IPS-18a (cell line): ENCODE data around the gene SESN1.
"Not testable (repeated sequence)": the region's sequence is repeated elsewhere in the genome, so short reads cannot be mapped to it uniquely, and the experiment has no call there.

Experiments
- H3K27ac ChIP-seq: one replicate; pipeline ENCODE4 v1.5.1; 2013; ENCODE audit warnings: low read length
- H3K27me3 ChIP-seq: one replicate; pipeline ENCODE4 v1.6.1; 2013; ENCODE audit warnings: mild to moderate bottlenecking, low read length; ENCODE audit not compliant: control insufficient read depth, insufficient read depth
- H3K36me3 ChIP-seq: one replicate; pipeline ENCODE4 v1.6.1; 2013; ENCODE audit warnings: low read depth, low read length; ENCODE audit not compliant: control insufficient read depth
- H3K4me1 ChIP-seq: one replicate; pipeline ENCODE4 v1.6.1; 2013; ENCODE audit warnings: low read depth, low read length; ENCODE audit not compliant: control insufficient read depth
- H3K4me3 ChIP-seq: one replicate; pipeline ENCODE4 v1.5.1; 2013; ENCODE audit warnings: low read length
- H3K9ac ChIP-seq: one replicate; pipeline ENCODE4 v1.6.1; 2013; ENCODE audit warnings: mild to moderate bottlenecking, low read length, moderate library complexity
- H3K9me3 ChIP-seq: one replicate; pipeline ENCODE4 v1.6.1; 2013; ENCODE audit warnings: low read depth, low read length; ENCODE audit not compliant: control insufficient read depth

SESN1 gene

GRCh38 chr6:109094416-109095035 is at the start of gene SESN1:
TSS of gene SESN1 (minus strand) at chr6:109094846. CDS start at chr6:109094073, 773 bp downstream.
- Histone ChIP-seq H3K4me3 (peak within 1 kb of the TSS; percentile 77), H3K9me3 (no peaks in the 10 kb centered on the region), H3K4me1 (peaks cover 3% of the 10 kb centered on the region), H3K36me3 (no peaks in the 10 kb centered on the region), H3K27me3 (no peaks in the 10 kb centered on the region), H3K9ac (peak within 1 kb of the TSS; percentile 75), H3K27ac (peak within 1 kb of the TSS; percentile 87)

- H3K36me3 ChIP-seq, result no peaks in the 10 kb centered on the region
Measured at GRCh38 chr6:109143191-109143590, 48.5 kb upstream of the SESN1 start.

GRCh38 chr6:109142067-109142466 is 47.4 kb upstream of the SESN1 start:
- H3K9me3 ChIP-seq, H3K36me3 ChIP-seq, H3K4me3 ChIP-seq, H3K4me1 ChIP-seq, H3K9ac ChIP-seq, H3K27ac ChIP-seq, H3K27me3 ChIP-seq: not testable (repeated sequence)

More at GRCh38 chr6:109143191-109143590, 48.5 kb upstream of the SESN1 start:
- Histone ChIP-seq H3K9me3 (no peaks in the 10 kb centered on the region), H3K9ac (no peak overlapping the region), H3K4me3 (no peak overlapping the region), H3K27me3 (no peaks in the 10 kb centered on the region), H3K27ac (no peak overlapping the region), H3K4me1 (no peaks in the 10 kb centered on the region)

GRCh38 chr6:109139109-109139508 is 44.5 kb upstream of the SESN1 start:
- no peaks in the 10 kb centered on the region for H3K9me3 ChIP-seq

GRCh38 chr6:109136530-109136929 is 41.9 kb upstream of the SESN1 start:
- H3K36me3 ChIP-seq, H3K9me3 ChIP-seq, H3K9ac ChIP-seq, H3K4me1 ChIP-seq, H3K4me3 ChIP-seq, H3K27ac ChIP-seq, H3K27me3 ChIP-seq: not testable (repeated sequence)

More at GRCh38 chr6:109139109-109139508, 44.5 kb upstream of the SESN1 start:
- no peaks in the 10 kb centered on the region for H3K4me1 ChIP-seq
- H3K4me3 ChIP-seq, result no peak overlapping the region
- no peak overlapping the region for H3K27ac ChIP-seq
- H3K9ac ChIP-seq, result no peak overlapping the region
- H3K36me3 ChIP-seq, result no peaks in the 10 kb centered on the region
- H3K27me3 ChIP-seq, result no peaks in the 10 kb centered on the region

GRCh38 chr6:109136039-109136438 is 41.4 kb upstream of the SESN1 start:
- not testable (repeated sequence) for H3K4me3 ChIP-seq, H3K4me1 ChIP-seq, H3K9ac ChIP-seq, H3K27me3 ChIP-seq, H3K27ac ChIP-seq, H3K9me3 ChIP-seq, H3K36me3 ChIP-seq

- not testable (repeated sequence) for H3K4me3 ChIP-seq, H3K36me3 ChIP-seq, H3K4me1 ChIP-seq, H3K27me3 ChIP-seq, H3K9me3 ChIP-seq, H3K27ac ChIP-seq, H3K9ac ChIP-seq
Measured at GRCh38 chr6:109135600-109135999, 41.0 kb upstream of the SESN1 start.

GRCh38 chr6:109130065-109130464 is 35.4 kb upstream of the SESN1 start:
- Histone ChIP-seq H3K4me3 (no peak overlapping the region), H3K9ac (no peak overlapping the region), H3K4me1 (no peaks in the 10 kb centered on the region), H3K27me3 (no peaks in the 10 kb centered on the region), H3K27ac (no peak overlapping the region), H3K9me3 (no peaks in the 10 kb centered on the region), H3K36me3 (no peaks in the 10 kb centered on the region)

GRCh38 chr6:109125504-109125903 is 30.9 kb upstream of the SESN1 start:
- no peak overlapping the region for H3K4me3 ChIP-seq
- H3K27me3 ChIP-seq, result no peaks in the 10 kb centered on the region
- no peaks in the 10 kb centered on the region for H3K4me1 ChIP-seq
- no peak overlapping the region for H3K27ac ChIP-seq
- no peaks in the 10 kb centered on the region for H3K9me3 ChIP-seq
- no peak overlapping the region for H3K9ac ChIP-seq
- no peaks in the 10 kb centered on the region for H3K36me3 ChIP-seq

GRCh38 chr6:109124219-109124618 is 29.6 kb upstream of the SESN1 start:
- Histone ChIP-seq H3K36me3 (no peaks in the 10 kb centered on the region), H3K4me1 (no peaks in the 10 kb centered on the region), H3K27ac (no peak overlapping the region), H3K9ac (no peak overlapping the region), H3K4me3 (no peak overlapping the region), H3K27me3 (no peaks in the 10 kb centered on the region), H3K9me3 (no peaks in the 10 kb centered on the region)

GRCh38 chr6:109121411-109121810 is 26.8 kb upstream of the SESN1 start:
- H3K4me3 ChIP-seq, result no peak overlapping the region
- no peak overlapping the region for H3K9ac ChIP-seq
- no peak overlapping the region for H3K27ac ChIP-seq
- H3K27me3 ChIP-seq, result no peaks in the 10 kb centered on the region
- no peaks in the 10 kb centered on the region for H3K4me1 ChIP-seq
- no peaks in the 10 kb centered on the region for H3K9me3 ChIP-seq
- H3K36me3 ChIP-seq, result no peaks in the 10 kb centered on the region

- Histone ChIP-seq H3K9ac (no peak overlapping the region), H3K36me3 (no peaks in the 10 kb centered on the region), H3K4me3 (no peak overlapping the region), H3K9me3 (no peaks in the 10 kb centered on the region), H3K27me3 (no peaks in the 10 kb centered on the region), H3K4me1 (no peaks in the 10 kb centered on the region), H3K27ac (no peak overlapping the region)
Measured at GRCh38 chr6:109118871-109119354, 24.3 kb upstream of the SESN1 start.
